SK-MEL-5 (cell line): ENCODE data around the gene BRINP2. TPM values are rescaled to one million over a fixed set of nuclear protein-coding genes. Genes with fewer than 3 reads are reported as not detected.

Experiments used
- DNase-seq: peaks from one replicate; pipeline ENCODE4 v3.0.0-alpha.2; 2016; ENCODE audit warnings: low read depth, low spot score
- in situ Hi-C: cut with HindIII; loops from 2 replicates; pipeline ENCODE4 v1.10.0; 2016; ENCODE audit warnings: low sequenced_read_pairs, high pct_unique_total_duplicates, low pct_unique_long_range_greater_than_20kb
- total RNA-seq: library from RNA; depleted of rRNA; stranded (reverse); fragments of >200 nt; shearing (Covaris generic); gene quantifications from 2 replicates; pipeline ENCODE4 v1.2.3, GENCODE V29; 2014; rRNA removed

The BRINP2 gene
- total RNA-seq, 1 experiment from 2014 or later, result not detected

- DNase-seq, result no peak
- in situ Hi-C loops, result no loop called here
Measured at GRCh38 chr1:177328251-177328650, 157.5 kb downstream of the BRINP2 start.

DNA sequence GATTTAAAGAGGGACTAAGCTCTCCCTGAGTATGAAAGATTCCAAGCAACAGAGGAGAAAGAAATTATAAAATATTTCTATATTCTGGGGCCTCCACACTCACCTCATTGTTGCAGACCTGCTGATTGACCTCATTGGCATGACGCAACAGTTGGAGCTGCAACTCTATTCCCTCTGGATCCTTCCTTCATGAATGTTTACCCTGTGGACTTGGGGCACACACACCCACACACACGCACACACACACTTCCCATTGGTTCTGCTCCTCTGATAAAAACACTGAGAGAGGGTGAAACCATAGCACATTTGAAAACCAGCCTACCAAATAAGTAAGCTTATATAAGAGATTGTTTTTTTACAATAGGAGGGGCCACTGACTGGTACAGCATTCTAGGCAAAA is 159.1 kb downstream of the BRINP2 start:
- no peak for DNase-seq
- in situ Hi-C loops, result no loop called here

Other genes starting within 250 kb of the BRINP2 start
- gene ASTN1, start 6.2 kb upstream of the BRINP2 start, total RNA-seq, result not detected in 2 replicates